ENCODE measurements around the gene DEDD2. TPM values are rescaled to one million over a fixed set of nuclear protein-coding genes. Genes with fewer than 3 reads are reported as not detected.
A peak's percentile ranks its signal among the peaks of the same experiment; 100 is the strongest.

Gene DEDD2
- total RNA-seq, 4 donors from 2014 or later, result 46.1 to 55.8 (median 50.2) TPM

DNA sequence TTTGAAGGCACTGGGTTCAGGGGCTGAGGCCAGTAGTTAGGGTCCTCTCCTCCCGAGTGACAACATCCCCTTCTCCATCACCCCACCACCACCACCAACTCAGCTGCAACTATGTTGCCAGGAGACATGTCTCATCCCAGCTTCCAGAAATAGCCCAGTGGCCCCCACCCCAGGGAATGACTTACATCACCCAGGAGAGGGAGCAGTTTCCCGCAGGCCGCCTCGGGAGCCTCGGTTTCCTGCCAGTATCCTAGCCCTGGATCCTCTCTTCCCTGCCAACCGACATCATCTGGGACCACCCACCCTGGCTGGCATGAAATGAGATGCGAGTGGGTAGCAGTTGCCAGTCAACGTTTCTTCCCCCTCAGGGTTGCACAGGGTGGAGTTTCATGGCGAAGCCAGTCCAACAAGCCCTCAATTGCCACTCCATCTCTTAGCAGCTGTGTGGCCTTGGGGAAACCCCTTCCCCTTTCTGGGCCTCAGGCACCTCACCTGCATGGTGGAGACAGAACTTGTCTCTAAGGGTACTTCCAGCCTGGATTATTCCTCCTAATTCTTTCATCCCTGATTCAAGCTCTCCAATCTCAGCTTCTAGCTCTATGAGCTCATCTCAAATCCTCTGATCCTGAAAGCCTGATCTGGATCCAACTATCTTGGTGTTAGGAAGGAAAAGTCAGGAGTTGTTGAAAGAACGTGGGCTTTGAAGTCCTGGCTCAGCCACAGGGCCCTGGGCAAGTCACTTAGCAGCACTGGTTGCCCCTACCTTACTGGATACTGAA is 28.9 kb upstream of the DEDD2 start:
- Histone ChIP-seq H3K27me3 (no peaks in the 10 kb centered on the region), H3K9me3 (no peaks in the 10 kb centered on the region), H3K4me1 (peaks cover 18 to 50% of the 10 kb centered on the region in 2 donors), H3K27ac (peak overlapping the region in 2 of 3 donors; percentile 10 to 17), H3K4me3 (replicated peaks in 1 of 3) (no peak overlapping the region), H3K36me3 (peaks cover 0 to 12% of the 10 kb centered on the region in 2 donors)
- DNase-seq, result peak; percentile 42 to 53
- intact Hi-C loops (cut with DNase I), result loop anchor here (5.0 kb wide), 1 partner anchor 51 kb away; no protein-coding TSS in a partner anchor
- TF ChIP-seq, protein P1, sequence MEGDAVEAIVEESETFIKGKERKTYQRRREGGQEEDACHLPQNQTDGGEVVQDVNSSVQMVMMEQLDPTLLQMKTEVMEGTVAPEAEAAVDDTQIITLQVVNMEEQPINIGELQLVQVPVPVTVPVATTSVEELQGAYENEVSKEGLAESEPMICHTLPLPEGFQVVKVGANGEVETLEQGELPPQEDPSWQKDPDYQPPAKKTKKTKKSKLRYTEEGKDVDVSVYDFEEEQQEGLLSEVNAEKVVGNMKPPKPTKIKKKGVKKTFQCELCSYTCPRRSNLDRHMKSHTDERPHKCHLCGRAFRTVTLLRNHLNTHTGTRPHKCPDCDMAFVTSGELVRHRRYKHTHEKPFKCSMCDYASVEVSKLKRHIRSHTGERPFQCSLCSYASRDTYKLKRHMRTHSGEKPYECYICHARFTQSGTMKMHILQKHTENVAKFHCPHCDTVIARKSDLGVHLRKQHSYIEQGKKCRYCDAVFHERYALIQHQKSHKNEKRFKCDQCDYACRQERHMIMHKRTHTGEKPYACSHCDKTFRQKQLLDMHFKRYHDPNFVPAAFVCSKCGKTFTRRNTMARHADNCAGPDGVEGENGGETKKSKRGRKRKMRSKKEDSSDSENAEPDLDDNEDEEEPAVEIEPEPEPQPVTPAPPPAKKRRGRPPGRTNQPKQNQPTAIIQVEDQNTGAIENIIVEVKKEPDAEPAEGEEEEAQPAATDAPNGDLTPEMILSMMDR (IDR thresholded peaks at IDR 0.05), result peak in 3 of 6 experiments; percentile 25 to 38 (median 37)
- no peak for TF ChIP-seq POLR2A (IDR thresholded peaks at IDR 0.05)
- WGBS, 2 donors, result 40 to 41% methylated on average over 8 to 10 of the region's 10 CpGs

DNA sequence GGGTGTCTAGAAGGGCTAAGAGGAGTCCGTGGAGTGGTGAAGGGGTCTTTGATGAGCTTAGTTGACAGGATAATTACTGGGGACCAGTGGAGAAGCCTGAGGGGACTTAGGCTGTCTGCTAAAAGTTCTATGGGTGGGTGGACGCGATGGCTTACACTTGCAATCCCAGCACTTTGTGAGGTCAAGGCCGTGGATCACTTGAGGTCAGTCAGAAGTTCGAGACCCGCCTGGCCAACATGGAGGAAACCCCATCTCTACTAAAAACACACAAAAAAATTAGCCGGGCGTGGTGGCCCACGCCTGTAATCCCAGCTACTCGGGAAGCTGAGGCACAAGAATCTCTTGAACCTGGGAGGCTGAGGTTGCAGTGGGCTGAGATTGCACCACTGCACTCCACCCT is 27.8 kb upstream of the DEDD2 start:
- DNase-seq, result no peak
- TF ChIP-seq, protein P1 (IDR thresholded peaks at IDR 0.05), result no peak
- TF ChIP-seq POLR2A (IDR thresholded peaks at IDR 0.05), result no peak
- peaks cover 26 to 50% of the 10 kb centered on the region in 2 donors for H3K4me1 ChIP-seq
- H3K36me3 ChIP-seq, result peaks cover 0 to 12% of the 10 kb centered on the region in 2 donors
- intact Hi-C loops (cut with DNase I), result loop anchor here (5.0 kb wide), 1 partner anchor 52 kb away; no protein-coding TSS in a partner anchor
- no peak overlapping the region for H3K4me3 ChIP-seq (replicated peaks in 1 of 3)
- 71 to 76% methylated on average over 10 of the region's 10 CpGs for WGBS, 2 donors
- peak overlapping the region in 2 of 3 donors; percentile 85 to 89 for H3K27ac ChIP-seq
- no peaks in the 10 kb centered on the region for H3K27me3 ChIP-seq
- no peaks in the 10 kb centered on the region for H3K9me3 ChIP-seq

DNA sequence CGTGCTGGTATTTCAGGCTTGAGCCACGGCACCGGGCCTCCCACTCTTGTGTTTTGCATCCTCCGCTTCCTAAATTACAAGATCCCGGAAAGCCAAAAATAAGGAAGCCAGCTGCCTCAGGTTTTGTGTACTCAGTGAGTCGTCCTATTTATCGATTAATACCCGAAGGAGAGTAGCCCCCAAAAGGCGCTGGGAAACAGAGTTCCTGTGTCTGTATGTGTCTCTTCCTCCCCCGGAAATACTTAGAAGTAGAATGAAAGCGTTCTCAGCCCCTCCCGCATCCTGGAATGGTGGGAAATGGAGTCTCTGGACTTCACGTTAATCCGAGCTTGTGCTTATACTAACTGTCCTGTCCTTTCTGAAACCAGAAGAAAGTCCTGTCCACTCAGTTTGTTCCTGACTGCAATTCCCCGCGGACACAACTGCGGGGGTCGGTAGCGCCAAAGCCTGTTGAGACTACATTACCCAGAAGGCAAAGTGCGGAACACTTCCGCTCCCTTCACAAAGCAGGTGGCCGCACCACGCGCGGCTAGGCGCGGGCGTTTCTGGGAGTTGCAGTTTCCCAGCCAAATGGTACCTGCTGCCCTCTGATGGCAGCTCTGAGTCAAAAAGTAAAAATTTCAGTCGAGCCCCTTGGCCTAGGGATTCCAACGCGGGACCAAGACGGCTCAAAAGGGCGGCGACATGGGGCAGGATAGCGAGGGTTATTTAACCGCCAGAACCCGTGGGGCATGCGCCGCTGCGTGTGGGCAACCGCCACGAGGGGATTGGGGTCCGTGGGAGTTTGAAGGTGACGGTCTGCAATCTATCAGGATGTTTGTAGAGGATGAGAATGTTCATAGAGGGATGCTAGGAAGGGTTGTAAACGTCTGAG is 27.1 kb upstream of the DEDD2 start:
- no peaks in the 10 kb centered on the region for H3K9me3 ChIP-seq
- H3K4me1 ChIP-seq, result peaks cover 27 to 43% of the 10 kb centered on the region in 2 donors
- DNase-seq, result peak; percentile 92 to 94
- intact Hi-C loops (cut with DNase I), result loop anchor here (5.0 kb wide), 1 partner anchor 53 kb away; no protein-coding TSS in a partner anchor
- WGBS, 2 donors, result 3% methylated on average over 37 to 45 of the region's 45 CpGs
- H3K27me3 ChIP-seq, result no peaks in the 10 kb centered on the region
- TF ChIP-seq, protein P1 (IDR thresholded peaks at IDR 0.05), result peak; percentile 11 to 74 (median 53)
- TF ChIP-seq POLR2A (IDR thresholded peaks at IDR 0.05), result peak; percentile 5 to 74
- H3K36me3 ChIP-seq, result peaks cover 0 to 7% of the 10 kb centered on the region in 2 donors
- H3K27ac ChIP-seq, result peak overlapping the region; percentile 85 to 96 (median 89)
- peak overlapping the region; percentile 8 to 47 (median 41) for H3K4me3 ChIP-seq (replicated peaks in 1 of 3)

DNA sequence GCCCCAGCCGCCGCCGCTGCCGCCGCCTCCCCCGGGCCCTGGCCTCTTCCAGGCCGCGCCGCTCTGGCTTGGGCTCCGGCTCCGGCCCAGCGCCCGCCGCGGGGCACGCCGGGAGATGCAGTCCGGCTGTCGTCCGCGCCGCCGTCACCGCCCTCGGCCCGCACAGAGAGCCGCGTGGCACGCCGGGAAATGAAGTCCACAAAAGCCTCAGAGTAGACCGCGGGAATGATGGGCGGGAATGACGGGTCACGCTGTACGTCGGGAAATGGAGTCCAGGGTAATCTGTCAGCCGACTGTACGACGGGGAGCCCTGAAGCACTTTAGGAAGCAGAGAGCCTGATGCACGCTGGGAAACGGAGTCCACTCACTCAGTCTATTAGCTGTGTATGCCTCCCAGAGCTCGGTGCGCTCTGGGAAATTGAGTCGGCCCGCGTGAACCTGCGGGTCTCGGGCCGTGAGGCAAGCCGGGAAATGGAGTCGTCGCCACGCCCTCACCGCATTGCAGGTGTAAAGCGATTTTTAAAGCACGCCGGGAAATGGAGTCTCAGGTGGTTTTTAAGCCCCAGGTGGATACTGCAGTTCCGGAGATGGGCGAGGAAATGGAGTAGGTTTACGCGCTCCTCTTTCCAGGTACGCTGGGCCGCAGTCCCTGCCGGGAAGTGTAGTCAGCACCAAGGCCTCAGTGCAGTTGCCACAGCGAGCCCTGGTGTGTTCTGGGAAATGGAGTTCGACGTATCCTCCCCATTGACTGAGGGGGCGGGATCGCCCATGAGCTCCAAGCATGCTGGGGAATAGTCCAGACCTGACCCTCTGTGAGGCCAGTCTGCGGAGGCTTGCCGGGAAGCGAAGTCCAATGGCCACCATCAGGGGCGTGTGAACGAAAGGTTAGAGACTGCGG is 25.3 kb upstream of the DEDD2 start, which contains the start of gene GSK3A:
Gene GSK3A, minus strand, starts transcription at position 91 of the 898 bp plus-strand sequence. CDS start 137 bp downstream, outside the sequence.
- peak; percentile 99 for DNase-seq
- intact Hi-C loops (cut with DNase I), result no loop called here
- Histone ChIP-seq H3K27me3 (no peaks in the 10 kb centered on the region), H3K4me3 (replicated peaks in 1 of 3) (peak within 1 kb of the TSS; percentile 51 to 88 (median 70)), H3K27ac (peak within 1 kb of the TSS; percentile 85 to 96 (median 89)), H3K9me3 (no peaks in the 10 kb centered on the region), H3K4me1 (peaks cover 27 to 38% of the 10 kb centered on the region in 2 donors), H3K36me3 (no peaks in the 10 kb centered on the region)
- TF ChIP-seq, protein P1 (IDR thresholded peaks at IDR 0.05), result no peak
- TF ChIP-seq POLR2A (IDR thresholded peaks at IDR 0.05), result peak in 1 of 2 donors; percentile 95
- 0% methylated on average over 35 to 37 of the region's 76 CpGs for WGBS, 2 donors

Measured in thyroid gland (tissue), 4 donors.